Sciatic nerve (tissue), 2 donors: ENCODE results near the gene GTF2H4. TPM values are rescaled to one million over a fixed set of nuclear protein-coding genes. Genes with fewer than 3 reads are reported as not detected.

Source experiments
- ATAC-seq: fragments of 200-7000 bp; cut with Tn5 transposase; one replicate; pipeline ENCODE4 v1.9.1; 2020; ENCODE audit warnings: mild to moderate bottlenecking, moderate library complexity
- DNase-seq: peaks from one replicate; pipeline ENCODE4 v3.0.0-alpha.2; 2020; ENCODE audit warnings: low spot score
- intact Hi-C: fragments of 100-400 bp; cut with DNase I; formaldehyde crosslinking; loops from one replicate; pipeline ENCODE4 v1.14.2; 2022
- microRNA-seq: library from miRNA; unstranded; fragments of <30 nt; microRNA quantifications from one replicate; pipeline ENCODE4 v1.2.0, GENCODE V29; 2020
- total RNA-seq: library from RNA; stranded (reverse); fragmentation: NEBNext Ultra II Directional; extraction: Animal tissue kit (Norgen Biotek cat#: 25700); gene quantifications from one replicate; pipeline ENCODE4 v1.2.1, GENCODE V29; 2021
- donor health status: DM: no; HTN: no; CAD: no.
- donor health status: DM: no; HTN: no; CAD: no.

The GTF2H4 gene
- total RNA-seq, 1 donor from 2014 or later, result 30.4 TPM

DNA sequence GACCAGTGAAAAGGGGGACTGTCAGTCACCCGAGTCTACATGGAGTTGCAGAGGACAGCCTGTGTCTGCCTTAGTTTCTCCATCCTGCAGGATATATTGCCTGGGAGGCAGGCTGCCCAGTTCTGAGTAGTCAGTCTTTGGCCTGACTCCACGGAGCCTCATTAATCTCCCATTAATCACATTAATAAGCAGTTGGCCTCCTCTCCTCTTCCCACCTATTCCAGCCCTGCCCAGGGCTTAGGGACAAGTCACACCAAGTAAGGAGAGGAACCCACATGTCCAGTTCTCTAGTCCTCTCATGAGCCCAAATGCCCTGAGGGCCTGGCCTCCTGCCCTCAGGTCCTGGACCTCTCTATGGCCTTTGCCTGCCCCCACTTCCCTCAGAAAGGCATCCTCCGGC is 31.5 kb downstream of the GTF2H4 start:
- no peak for ATAC-seq
- intact Hi-C loops, result loop anchor here (10.0 kb wide), 1 partner anchor 125 kb away; no protein-coding TSS in a partner anchor
- no peak for DNase-seq

DNA sequence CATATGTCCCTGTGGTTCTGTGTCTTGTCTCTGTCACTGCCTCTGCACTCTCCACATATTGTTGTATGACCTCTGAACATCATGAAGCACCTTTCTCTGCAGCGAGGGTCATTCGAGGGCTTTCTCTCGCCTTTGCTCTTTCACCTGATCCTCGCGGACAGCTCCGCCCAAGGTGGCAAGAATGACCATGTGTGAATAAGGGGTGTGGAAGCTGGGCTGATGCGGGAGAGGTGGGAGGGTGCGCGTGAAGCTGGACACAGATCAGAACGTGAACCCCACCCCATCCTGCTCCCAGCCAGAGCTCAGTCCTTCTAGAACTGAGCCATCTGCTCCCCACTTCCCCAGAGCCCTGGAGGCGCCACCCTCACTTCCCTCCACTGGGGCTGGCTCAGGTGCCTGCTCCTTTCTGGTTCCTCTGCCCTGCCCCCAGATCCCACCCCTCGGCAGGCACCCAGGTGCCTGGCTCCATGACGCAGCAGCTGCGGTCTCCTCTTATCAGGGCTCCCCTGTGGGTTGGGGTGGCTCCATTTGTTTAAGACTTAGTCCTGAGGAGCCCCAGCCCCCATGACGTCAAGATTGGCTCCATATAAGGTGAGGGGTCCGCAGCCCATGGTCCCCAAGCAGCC is 32.5 kb downstream of the GTF2H4 start, which contains the start of gene MUCL3:
Gene MUCL3, plus strand, starts transcription at position 613 of the 626 bp plus-strand sequence. CDS start 27 bp downstream, outside the sequence.
- ATAC-seq (no peak), DNase-seq (no peak)
- intact Hi-C loops, result no loop called here

DNA sequence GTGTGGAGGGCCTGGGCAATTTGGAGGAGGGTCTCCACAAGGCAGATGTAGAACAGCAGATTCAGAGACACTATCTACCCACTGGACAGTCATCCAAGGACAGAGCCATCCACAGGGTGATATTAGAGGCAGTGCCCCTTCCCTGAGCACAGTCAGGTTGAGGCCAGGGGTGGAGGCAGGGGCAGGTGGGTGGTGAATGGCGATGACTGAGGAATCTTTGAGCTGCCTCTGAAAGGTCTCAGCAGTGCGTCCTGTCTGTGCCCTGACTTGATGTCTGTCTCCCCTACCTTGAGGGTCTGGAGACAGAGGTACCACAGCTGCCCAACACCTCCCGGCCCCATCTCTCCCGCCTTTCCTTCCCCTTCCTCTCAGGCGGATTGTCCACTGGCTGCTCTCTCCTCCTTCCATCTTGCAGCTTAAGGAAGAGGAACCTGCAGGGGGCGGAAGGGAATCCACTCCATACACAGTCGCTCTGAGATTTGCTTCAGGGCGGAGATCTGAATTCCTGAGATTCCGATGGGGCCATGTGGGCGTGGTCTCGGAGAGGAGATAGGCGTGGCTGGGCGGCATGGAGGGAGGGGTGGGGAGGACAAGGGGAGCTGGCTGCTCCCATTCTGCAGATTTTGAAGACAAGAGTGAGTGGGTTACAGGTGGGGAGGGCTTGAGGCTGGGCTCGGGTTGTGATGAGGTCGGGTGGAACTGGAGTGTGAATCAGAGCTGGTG is 34.5 kb downstream of the GTF2H4 start:
- intact Hi-C loops, result no loop called here
- ATAC-seq, result peak; percentile 85

DNA sequence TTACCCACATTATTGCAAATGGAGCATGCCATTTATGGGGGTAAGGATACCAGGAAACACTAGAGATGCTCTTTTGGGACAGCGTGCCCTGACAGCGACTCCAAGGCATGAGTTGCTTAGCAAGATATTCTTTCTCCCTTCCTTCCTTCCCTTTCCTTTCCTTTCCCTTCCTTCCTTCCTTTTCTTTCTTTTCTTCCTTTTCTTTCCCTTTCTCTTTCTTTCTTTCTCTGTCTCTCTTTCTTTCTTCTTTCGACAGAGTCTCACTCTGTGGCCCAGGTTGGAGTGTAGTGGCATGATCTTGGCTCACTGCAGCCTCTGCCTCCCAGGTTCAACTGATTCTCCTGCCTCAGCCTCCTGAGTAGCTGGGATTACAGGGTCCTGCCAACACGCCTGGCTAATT is 36.0 kb downstream of the GTF2H4 start:
- no peak for DNase-seq
- intact Hi-C loops, result no loop called here
- no peak for ATAC-seq

More for the DNA sequence above, 34.5 kb downstream of the GTF2H4 start:
- peak; percentile 89 for DNase-seq

DNA sequence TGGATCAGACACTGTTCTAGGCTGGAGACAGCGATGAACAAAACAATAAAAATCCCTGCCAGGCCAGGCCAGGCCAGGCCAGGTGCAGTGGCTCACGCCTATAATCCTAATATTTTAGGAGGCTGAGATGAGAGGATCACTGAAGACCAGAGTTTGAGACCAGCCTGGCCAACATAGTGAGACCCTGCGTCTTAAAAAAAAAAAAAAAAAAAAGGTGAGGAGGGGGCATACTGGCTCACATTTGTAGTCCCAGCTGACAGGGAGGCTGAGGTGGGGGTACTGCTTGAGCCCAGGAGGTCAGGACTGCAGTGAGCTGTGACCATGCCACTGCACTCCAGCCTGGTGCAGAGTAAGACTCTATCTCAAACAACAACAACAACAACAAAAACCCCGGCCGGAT is 37.3 kb downstream of the GTF2H4 start:
- DNase-seq, result no peak
- ATAC-seq, result no peak
- intact Hi-C loops, result no loop called here

DNA sequence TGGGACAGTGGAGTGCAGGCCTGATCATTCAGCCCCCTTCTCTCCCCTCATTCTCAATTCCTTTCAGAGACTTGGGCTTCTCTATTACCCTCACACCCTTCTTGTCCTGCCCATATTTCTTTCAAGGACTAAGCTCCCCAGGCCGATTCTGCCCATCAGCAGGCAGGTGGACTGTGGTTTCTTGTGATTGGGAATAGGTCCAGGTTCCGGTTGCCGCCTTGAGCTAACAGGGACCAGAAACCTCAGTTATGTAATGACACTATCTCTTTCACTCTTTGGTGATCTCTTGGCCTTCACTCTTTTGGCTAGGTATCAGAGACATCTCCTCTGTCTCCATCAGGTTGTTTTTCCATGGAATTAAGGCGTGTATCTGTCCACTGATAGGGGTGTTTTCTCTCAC is 39.2 kb downstream of the GTF2H4 start:
- no peak for DNase-seq
- intact Hi-C loops, result no loop called here
- peak; percentile 38 for ATAC-seq

DNA sequence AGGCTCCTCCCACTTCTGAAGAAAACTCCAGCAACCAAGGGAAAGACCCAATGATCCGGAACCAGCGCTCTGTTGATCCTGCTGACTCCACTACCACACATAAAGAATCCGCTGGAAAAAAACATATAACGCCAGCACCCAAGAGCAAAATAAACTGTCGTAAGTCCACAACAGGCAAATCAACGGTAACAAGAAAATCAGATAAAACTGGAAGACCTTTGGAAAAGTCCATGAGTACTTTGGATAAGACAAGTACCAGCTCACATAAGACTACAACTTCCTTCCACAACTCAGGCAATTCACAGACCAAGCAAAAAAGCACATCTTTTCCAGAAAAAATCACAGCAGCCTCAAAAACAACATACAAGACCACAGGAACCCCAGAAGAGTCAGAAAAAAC is 40.8 kb downstream of the GTF2H4 start:
- DNase-seq (no peak), ATAC-seq (no peak)
- intact Hi-C loops, result no loop called here

DNA sequence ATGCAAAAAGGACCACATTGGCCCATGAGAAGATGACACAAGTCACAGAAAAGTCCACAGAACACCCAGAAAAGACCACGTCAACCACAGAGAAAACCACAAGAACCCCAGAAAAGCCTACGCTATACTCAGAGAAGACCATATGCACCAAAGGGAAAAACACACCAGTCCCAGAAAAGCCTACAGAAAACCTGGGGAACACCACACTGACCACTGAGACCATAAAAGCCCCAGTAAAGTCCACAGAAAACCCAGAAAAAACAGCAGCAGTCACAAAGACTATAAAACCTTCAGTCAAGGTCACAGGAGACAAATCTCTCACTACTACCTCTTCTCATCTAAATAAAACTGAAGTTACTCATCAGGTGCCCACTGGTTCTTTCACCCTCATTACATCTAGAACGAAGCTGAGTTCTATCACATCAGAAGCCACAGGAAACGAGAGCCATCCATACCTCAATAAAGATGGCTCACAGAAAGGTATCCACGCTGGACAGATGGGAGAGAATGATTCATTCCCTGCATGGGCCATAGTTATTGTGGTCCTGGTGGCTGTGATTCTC is 44.0 kb downstream of the GTF2H4 start:
- intact Hi-C loops, result no loop called here
- no peak for DNase-seq
- no peak for ATAC-seq

DNA sequence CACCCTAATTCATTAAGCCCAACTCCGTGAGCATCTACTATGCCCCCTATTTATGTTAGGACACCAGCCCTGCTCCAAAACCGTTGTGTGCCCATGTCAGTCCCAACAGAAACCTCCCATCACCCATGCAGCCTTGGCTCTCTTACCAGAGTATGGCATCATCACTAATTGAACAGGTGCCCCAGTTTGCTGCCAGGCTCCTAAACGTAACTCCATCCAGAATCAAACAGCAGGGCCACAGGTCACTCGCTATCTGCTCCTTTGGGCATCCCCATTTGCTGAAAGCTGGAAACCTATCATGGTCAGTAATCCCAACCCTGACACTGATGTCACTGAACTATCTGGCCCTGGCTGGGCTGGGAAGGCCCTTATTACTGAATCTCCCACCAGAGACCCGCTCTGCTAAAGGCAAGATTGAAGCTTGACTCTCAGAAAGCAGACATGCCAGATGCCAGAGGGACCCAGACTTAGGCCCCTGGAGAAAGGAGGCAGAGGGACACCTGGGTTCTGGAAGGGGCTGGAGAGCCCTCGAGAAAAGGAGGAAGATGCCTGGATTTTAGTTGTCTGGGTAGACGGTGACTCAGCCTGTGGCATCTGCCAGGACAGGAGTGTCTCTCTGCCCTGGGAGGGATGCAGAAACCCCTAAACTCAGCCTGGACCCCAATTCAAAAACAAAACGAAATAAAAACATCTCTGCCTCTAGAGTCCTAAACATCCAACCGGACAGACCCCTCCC is 46.8 kb downstream of the GTF2H4 start:
- ATAC-seq, result peak; percentile 53
- no peak for DNase-seq
- intact Hi-C loops, result no loop called here

DNA sequence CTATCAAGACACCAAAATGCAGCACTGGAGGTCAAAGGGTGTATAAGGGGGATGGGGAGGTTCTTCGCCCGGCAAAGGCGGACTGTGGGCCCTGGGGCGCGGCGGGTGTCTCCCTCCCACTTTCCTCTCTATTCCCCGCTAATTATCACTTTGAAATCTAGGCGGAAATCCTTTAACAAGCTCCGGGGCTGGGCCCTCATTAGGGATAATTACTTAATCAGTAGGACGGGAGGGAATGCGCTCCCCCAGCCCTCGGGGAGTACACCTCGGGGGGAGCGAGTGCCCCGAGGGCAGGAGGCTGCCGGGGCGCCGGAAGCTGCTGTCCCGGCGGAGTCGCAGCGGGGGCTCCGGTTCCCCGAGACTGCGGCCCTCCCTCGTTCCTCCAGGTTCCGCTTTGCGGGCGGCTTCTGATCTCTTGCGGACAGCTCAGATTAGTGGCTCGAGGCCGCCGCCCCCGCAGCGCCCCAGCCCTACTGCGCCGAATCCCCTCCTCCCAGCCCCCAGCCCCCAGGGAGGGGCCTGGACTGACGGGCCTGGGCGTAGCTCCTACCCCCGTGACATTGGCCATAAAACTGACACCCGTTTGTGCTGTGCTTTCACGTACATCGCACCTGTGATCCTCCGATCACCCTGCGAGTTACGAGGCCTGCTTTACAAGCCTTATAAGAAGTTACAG is 47.5 kb downstream of the GTF2H4 start:
- intact Hi-C loops, result no loop called here
- ATAC-seq, result peak; percentile 93
- DNase-seq, result peak; percentile 80

DNA sequence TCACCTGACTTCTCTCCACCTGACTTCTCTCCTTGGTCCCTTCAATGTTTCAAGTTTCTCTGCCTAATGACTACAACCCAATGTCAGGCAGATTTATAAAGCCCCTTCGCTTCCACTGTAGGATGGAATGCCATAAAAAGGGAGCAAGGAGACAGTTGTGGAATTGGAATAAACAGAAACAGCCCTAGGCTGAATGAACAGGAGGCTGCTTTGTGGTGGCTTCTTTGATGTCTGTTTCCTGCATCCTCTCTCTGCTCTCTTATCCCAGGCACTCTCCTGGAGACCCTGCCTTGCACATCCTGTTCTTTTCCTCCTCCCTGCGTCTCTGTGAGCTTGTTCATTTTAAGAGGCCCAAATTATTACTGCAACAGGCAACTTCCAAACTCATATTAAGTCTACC is 49.7 kb downstream of the GTF2H4 start:
- DNase-seq, result no peak
- ATAC-seq, result no peak
- intact Hi-C loops, result no loop called here

DNA sequence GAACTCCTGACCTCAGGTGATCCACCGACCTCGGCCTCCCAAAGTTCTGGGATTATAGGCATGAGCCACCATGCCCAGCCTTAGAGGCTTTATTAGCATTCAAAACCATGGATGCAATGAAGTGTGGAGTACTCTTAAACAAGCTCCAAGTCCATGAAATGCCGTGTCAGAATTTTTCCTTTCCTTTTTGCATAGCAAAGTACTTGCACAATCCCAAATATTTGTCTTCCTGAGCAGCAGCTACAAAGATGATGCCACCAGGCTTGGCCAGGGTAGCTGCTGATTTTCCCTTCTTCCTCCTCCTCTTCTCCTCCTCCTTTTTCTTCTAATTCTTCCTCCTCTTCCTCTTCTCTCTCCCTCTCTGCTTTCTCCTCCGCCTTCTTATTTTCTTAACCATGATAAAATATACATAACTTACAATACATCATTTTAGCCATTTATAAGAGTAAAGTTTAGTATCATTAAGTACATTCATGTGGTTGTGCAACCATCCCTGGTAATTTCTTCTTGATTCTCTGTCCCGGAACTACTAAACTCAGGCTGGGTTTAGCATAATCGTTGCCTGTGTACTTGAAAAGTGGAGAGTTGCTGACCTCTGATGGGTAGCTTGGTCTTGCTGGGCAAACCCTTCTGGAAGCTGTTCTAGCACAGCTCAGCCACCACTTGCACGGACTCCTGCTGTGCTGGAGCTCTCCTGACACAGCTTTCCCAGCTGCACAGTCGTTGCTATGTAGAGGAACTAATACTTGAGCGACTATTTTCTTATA is 53.1 kb downstream of the GTF2H4 start:
- intact Hi-C loops, result no loop called here
- no peak for DNase-seq
- peak; percentile 28 for ATAC-seq

DNA sequence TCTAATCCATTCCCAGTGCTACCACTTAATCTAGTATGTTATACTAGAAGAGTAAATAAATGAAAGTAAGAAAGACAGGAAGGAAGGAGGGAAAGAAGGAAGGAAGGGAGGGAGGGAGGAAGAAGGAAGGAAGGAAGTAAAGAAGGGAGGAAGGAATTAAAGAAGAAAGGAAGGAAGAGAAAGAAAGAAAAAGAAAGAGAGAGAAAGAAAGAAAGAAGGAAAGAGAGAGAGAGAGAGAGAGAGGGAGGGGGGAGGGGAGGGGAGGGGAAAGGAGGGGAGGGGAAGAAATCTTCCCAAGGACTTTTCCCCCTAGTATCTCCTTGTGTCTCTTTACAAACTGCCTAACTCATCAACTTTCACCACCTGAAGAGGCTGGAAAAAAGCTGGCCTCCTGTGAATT is 54.7 kb downstream of the GTF2H4 start:
- intact Hi-C loops, result no loop called here
- ATAC-seq (no peak), DNase-seq (no peak)

DNA sequence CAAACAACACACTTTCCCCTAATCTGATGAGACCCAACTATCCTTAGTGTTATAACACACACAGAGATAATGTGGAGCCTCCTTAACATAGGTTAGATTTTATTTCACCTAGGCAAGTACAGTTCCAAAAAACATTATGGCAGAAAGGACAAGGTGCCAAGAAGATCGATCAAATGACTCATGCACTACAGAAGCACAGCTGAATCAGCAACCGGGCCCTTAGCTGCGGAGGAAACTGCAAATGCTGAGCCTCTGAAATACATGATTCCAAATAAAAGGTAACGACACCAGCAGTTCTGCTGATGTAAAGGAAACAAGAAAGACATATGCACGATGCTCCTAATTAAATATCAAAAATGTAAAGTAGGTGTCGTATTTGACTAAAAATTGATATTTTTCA is 55.6 kb downstream of the GTF2H4 start:
- ATAC-seq, result no peak
- intact Hi-C loops, result no loop called here
- no peak for DNase-seq

Small RNA genes lying within 50 kb of the gene (microRNA-seq; reads per million reads assigned to microRNA genes)
- not detected for gene MIR4640

Other genes starting within 250 kb of the GTF2H4 start
- 25.2 TPM for gene DHX16, start 235.2 kb upstream of the GTF2H4 start, total RNA-seq
- gene PPP1R18, start 221.6 kb upstream of the GTF2H4 start, total RNA-seq, result 93.0 TPM
- 11.0 TPM for gene NRM, start 217.2 kb upstream of the GTF2H4 start, total RNA-seq
- 43.2 TPM for gene MDC1, start 190.9 kb upstream of the GTF2H4 start, total RNA-seq
- gene TUBB, start 187.9 kb upstream of the GTF2H4 start, total RNA-seq, result 292 TPM
- gene FLOT1, start 165.5 kb upstream of the GTF2H4 start, total RNA-seq, result 172 TPM
- 40.7 TPM for gene IER3, start 163.7 kb upstream of the GTF2H4 start, total RNA-seq
- 93.5 TPM for gene DDR1, start 23.7 kb upstream of the GTF2H4 start, total RNA-seq
- gene VARS2, start 6.0 kb downstream of the GTF2H4 start, total RNA-seq, result 25.2 TPM
- 0.76 TPM for gene SFTA2, start 24.0 kb downstream of the GTF2H4 start, total RNA-seq
- 0.18 TPM for gene MUCL3, start 32.8 kb downstream of the GTF2H4 start, total RNA-seq
- gene MUC21, start 75.5 kb downstream of the GTF2H4 start, total RNA-seq, result 0.18 TPM
- gene MUC22, start 102.3 kb downstream of the GTF2H4 start, total RNA-seq, result not detected
- gene C6orf15, start 204.4 kb downstream of the GTF2H4 start, total RNA-seq, result not detected
- gene PSORS1C1, start 206.6 kb downstream of the GTF2H4 start, total RNA-seq, result 0.62 TPM
- not detected for gene CDSN, start 212.2 kb downstream of the GTF2H4 start, total RNA-seq
- gene PSORS1C2, start 230.9 kb downstream of the GTF2H4 start, total RNA-seq, result not detected
- 23.8 TPM for gene CCHCR1, start 249.6 kb downstream of the GTF2H4 start, total RNA-seq